ENCODE data around the gene XDH. TPM values are rescaled to one million over a fixed set of nuclear protein-coding genes. Genes with fewer than 3 reads are reported as not detected.

XDH gene
- total RNA-seq, 4 donors from 2014 or later = 19.0 to 108 (median 92.3) TPM

- TF ChIP-seq, protein P1, sequence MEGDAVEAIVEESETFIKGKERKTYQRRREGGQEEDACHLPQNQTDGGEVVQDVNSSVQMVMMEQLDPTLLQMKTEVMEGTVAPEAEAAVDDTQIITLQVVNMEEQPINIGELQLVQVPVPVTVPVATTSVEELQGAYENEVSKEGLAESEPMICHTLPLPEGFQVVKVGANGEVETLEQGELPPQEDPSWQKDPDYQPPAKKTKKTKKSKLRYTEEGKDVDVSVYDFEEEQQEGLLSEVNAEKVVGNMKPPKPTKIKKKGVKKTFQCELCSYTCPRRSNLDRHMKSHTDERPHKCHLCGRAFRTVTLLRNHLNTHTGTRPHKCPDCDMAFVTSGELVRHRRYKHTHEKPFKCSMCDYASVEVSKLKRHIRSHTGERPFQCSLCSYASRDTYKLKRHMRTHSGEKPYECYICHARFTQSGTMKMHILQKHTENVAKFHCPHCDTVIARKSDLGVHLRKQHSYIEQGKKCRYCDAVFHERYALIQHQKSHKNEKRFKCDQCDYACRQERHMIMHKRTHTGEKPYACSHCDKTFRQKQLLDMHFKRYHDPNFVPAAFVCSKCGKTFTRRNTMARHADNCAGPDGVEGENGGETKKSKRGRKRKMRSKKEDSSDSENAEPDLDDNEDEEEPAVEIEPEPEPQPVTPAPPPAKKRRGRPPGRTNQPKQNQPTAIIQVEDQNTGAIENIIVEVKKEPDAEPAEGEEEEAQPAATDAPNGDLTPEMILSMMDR (IDR thresholded peaks at IDR 0.05) = no peak
- no peak for TF ChIP-seq POLR2A (IDR thresholded peaks at IDR 0.05)
- no peak for DNase-seq
- no peaks in the 10 kb centered on the region for H3K27me3 ChIP-seq
- no peak overlapping the region for H3K27ac ChIP-seq
- no peak overlapping the region for H3K4me3 ChIP-seq
- H3K9me3 ChIP-seq = no peaks in the 10 kb centered on the region
- H3K36me3 ChIP-seq = peaks cover 0 to 25% (median 0%) of the 10 kb centered on the region in 3 donors
- H3K4me1 ChIP-seq = no peaks in the 10 kb centered on the region
These were observed 47.8 kb downstream of the XDH start for GRCh38 chr2:31366733-31367132.

DNA sequence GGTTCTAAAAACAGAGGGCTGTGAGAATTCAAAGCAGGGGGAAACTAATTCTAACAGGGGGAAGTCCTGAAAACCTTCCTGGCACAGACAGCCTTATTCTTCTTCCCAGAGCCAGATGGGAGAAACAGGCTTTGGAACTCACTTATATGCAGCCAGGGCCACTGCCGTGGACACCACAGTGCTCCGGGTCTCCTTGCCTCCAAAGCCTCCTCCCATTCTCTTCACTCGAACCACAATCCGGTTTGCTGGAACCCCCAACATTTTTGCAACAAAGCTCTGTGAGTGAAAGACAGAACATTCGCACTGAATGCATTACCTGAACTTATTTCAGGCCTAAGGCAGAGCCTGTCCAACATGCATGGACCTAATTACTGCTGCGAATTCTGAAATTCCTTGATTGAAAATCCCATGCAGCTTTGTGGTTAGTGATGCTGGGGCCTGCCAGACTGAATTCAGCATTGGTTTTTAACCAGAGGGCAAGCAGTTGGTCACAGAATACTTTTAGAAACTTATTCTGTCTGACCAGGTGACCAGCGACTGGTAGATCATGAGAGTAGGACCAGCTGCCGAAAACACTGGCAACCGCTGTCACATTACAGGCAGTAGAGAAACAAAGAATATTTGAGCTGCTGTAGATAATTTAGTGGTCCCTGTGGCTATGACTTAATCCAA is 48.6 kb downstream of the XDH start:
- no peak overlapping the region for H3K4me3 ChIP-seq
- H3K4me1 ChIP-seq = no peaks in the 10 kb centered on the region
- no peak for DNase-seq
- H3K27me3 ChIP-seq = no peaks in the 10 kb centered on the region
- H3K9me3 ChIP-seq = no peaks in the 10 kb centered on the region
- TF ChIP-seq, protein P1 (IDR thresholded peaks at IDR 0.05) = no peak
- TF ChIP-seq POLR2A (IDR thresholded peaks at IDR 0.05) = no peak
- no peak overlapping the region for H3K27ac ChIP-seq
- H3K36me3 ChIP-seq = peaks cover 0 to 22% (median 0%) of the 10 kb centered on the region in 3 donors

- TF ChIP-seq POLR2A (IDR thresholded peaks at IDR 0.05) = no peak
- Histone ChIP-seq H3K27me3 (no peaks in the 10 kb centered on the region), H3K27ac (no peak overlapping the region), H3K36me3 (peaks cover 0 to 19% (median 0%) of the 10 kb centered on the region in 3 donors), H3K9me3 (no peaks in the 10 kb centered on the region), H3K4me3 (no peak overlapping the region), H3K4me1 (no peaks in the 10 kb centered on the region)
- DNase-seq = no peak
These were observed 49.2 kb downstream of the XDH start for GRCh38 chr2:31365348-31365747.

DNA sequence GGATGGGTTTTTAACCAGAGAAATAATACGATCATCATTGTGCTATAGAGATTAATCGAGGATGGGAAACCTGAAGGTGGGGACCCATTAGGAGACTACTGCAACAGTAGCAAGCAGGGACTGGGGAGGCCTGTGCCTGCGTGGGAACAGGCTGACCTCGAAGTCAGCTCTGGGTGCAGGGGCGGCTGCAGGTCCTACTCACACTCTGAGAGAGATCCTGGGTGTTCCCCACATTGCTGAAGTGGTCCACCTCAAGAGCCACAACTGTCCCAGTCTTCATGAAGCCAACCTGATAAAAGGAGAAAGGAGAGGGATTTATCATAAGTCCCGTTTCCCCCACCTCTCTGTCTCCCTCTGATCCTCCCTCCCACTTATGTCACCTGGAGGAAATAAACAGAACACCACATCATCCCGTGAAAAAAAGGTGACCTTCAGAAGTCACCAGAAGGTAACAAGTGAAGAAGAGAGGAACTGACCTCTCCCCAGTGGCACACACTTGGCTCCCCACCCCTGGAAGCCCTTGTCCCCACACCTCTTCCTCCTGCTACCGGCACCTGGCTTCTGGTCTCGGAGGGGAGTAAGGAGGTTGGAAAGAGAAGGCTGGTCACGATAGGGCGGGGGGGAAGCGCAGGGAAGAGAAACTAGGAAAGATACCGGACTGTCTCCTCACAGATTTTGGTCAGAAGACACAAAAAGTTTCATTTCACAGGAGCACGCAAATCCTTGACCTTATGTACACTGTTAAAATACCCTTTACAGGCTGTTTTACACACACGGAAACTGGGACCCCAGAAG is 50.4 kb downstream of the XDH start:
- Histone ChIP-seq H3K4me3 (no peak overlapping the region), H3K27me3 (no peaks in the 10 kb centered on the region), H3K9me3 (no peaks in the 10 kb centered on the region), H3K36me3 (peaks cover 0 to 19% (median 0%) of the 10 kb centered on the region in 3 donors), H3K4me1 (no peaks in the 10 kb centered on the region), H3K27ac (no peak overlapping the region)
- TF ChIP-seq POLR2A (IDR thresholded peaks at IDR 0.05) = no peak
- TF ChIP-seq, protein P1 (IDR thresholded peaks at IDR 0.05) = no peak
- no peak for DNase-seq

- H3K4me1 ChIP-seq = no peaks in the 10 kb centered on the region
- H3K36me3 ChIP-seq = peaks cover 0 to 19% (median 0%) of the 10 kb centered on the region in 3 donors
- no peak for TF ChIP-seq POLR2A (IDR thresholded peaks at IDR 0.05)
- TF ChIP-seq, protein P1 (IDR thresholded peaks at IDR 0.05) = no peak
- no peak for DNase-seq
- H3K9me3 ChIP-seq = no peaks in the 10 kb centered on the region
- H3K27ac ChIP-seq = no peak overlapping the region
- no peaks in the 10 kb centered on the region for H3K27me3 ChIP-seq
- H3K4me3 ChIP-seq = no peak overlapping the region
These were observed 52.0 kb downstream of the XDH start for GRCh38 chr2:31362581-31362980.

GRCh38 chr2:31359229-31359628 is 55.3 kb downstream of the XDH start:
- Histone ChIP-seq H3K36me3 (no peaks in the 10 kb centered on the region), H3K27me3 (no peaks in the 10 kb centered on the region), H3K27ac (no peak overlapping the region), H3K4me1 (no peaks in the 10 kb centered on the region), H3K9me3 (no peaks in the 10 kb centered on the region), H3K4me3 (no peak overlapping the region)
- TF ChIP-seq, protein P1 (IDR thresholded peaks at IDR 0.05) = no peak
- TF ChIP-seq POLR2A (IDR thresholded peaks at IDR 0.05) = no peak
- no peak for DNase-seq

All from Peyer's patch (tissue), 4 donors.